BJ (cell line): ENCODE data around the gene PSG5. TPM values are rescaled to one million over a fixed set of nuclear protein-coding genes. Genes with fewer than 3 reads are reported as not detected.
"Not testable (repeated sequence)": the region's sequence is repeated elsewhere in the genome, so short reads cannot be mapped to it uniquely, and the experiment has no call there.

Experiments used
- CTCF ChIA-PET: fragments of 350-600 bp; formaldehyde crosslinking; extraction: SDS; loops from one replicate; lab custom pipeline; 2021; ENCODE audit warnings: antibody characterized with exemption, inconsistent platforms; lab: Yijun Ruan, JAX
- POLR2A ChIA-PET: fragments of 300-600 bp; sonication (Branson Sonifier 250); formaldehyde crosslinking; extraction: SDS; loops from one replicate; lab custom pipeline; 2021; ENCODE audit warnings: antibody characterized with exemption; lab: Charles Lee
- DNase-seq: peaks from one replicate; pipeline ENCODE4 v3.0.0-alpha.2; 2011; ENCODE audit warnings: low read depth
- H3K27me3 ChIP-seq: 2 replicates; pipeline ENCODE4 v1.6.0; 2011; ENCODE audit warnings: low read length; ENCODE audit not compliant: control insufficient read depth, insufficient read depth
- H3K36me3 ChIP-seq: 2 replicates; pipeline ENCODE4 v1.5.1; 2011; ENCODE audit warnings: low read length; ENCODE audit not compliant: control insufficient read depth, insufficient read depth
- H3K4me3 ChIP-seq: 2 replicates; pipeline ENCODE4 v1.5.1; 2011; ENCODE audit warnings: low read depth, mild to moderate bottlenecking, control low read depth, low read length
- polyA minus RNA-seq: library from RNA; depleted of rRNA, polyadenylated mRNA; stranded (reverse); fragments of >200 nt; gene quantifications from 2 replicates; pipeline ENCODE4 v1.2.3, GENCODE V29; 2011; rRNA and poly(A)+ RNA removed
- polyA plus RNA-seq: library from polyadenylated mRNA; depleted of rRNA; stranded (reverse); fragments of >200 nt; gene quantifications from 2 replicates; pipeline ENCODE4 v1.2.3, GENCODE V29; 2011; rRNA removed
- TF ChIP-seq, protein P1 (sequence below): IDR thresholded peaks from 2 replicates; pipeline ENCODE4 v1.5.1; 2011; ENCODE audit warnings: low read depth, mild to moderate bottlenecking, control low read depth, inconsistent platforms, low read length, moderate library complexity; ENCODE audit not compliant: insufficient read depth

Gene PSG5
- polyA plus RNA-seq (674 and 893 TPM in 2 replicates), polyA minus RNA-seq (110 and 164 TPM in 2 replicates)

DNA sequence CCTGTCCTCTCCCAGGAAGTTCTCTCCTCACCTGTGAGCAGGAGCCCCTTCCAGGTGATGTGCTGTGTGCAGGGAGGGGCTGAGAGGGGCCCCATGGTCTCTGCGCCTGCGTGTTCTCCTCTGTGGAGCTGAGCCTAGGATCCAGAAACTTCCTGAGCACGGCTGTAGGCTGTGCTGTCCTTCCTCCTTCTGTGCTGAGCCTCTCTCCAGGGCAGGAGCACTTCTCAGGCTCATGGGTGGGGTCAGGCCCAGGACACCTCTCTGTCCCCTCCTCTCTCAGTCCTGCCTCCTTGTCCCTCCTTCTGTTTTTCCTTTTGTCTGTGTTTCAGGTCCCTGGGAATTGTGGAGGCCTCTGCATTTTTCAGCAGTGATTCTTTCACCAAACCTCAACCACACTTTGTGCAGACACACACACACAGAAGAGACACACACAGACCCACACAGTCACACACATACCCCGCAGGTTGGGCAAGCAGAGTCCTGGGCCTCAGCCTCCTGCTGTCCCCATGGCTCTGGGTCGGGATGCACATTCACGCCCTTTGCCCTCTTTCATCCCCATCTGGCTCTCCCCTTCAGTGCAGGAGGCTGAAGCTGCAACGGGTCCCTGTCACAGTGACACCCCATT lies at the start of gene PSG5:
Gene PSG5, minus strand, starts transcription at position 226 of the 625 bp plus-strand sequence. Its CDS starts 131 bp downstream, at position 95.
- DNase-seq, H3K36me3 ChIP-seq, H3K27me3 ChIP-seq: not testable (repeated sequence)
- H3K4me3 ChIP-seq, result peak within 1 kb of the TSS; percentile 40
- CTCF ChIA-PET, result interaction anchor here (1.3 to 1.4 kb wide), 2 partner anchors 22 to 82 kb away, joined by 3 read pairs; no protein-coding TSS in a partner anchor
- POLR2A ChIA-PET, result interaction anchor here (0.6 kb wide), 1 partner anchor 111 kb away, joined by 3 read pairs; no protein-coding TSS in a partner anchor

DNA sequence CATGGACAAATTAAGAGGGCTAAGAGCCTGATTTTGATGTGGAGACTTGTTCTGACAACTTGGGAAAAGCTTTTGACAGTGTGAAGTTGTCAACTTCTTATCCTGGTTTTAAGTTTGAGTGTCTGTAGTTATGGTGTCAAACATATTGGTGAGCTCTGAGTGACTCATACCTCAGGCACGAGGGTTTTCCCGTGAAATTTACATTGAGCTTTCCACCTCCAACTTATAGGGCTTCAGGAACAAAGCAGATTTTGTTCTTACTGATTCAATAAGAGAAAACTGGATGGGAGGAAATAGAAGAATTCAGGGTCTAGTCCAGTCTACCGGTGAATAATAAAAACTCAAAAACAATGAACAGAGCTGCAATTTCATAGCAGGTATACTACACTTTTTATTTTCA lies 49.4 kb upstream of the PSG5 start:
- CTCF ChIA-PET, POLR2A ChIA-PET, DNase-seq, H3K4me3 ChIP-seq, H3K36me3 ChIP-seq, H3K27me3 ChIP-seq: not testable (repeated sequence)

DNA sequence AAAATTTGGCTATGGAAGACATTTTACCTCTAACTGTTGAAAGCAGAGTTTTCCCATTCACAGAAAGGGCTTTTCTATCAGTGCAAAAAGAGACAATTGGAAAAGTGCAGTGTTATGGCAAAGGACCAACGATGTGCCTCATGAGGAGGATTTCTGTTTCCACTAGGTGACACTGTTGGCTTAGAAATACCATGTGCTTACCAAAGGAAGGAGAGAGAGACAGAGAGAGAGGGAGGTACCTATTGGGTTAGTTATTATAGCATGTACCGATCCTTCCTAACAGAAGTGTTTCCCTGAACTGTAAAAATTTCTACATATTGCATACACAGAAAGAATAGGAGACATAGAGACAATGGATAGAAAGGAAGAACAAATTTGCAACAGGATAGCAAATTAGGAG lies 43.0 kb upstream of the PSG5 start:
- TF ChIP-seq, protein P1, sequence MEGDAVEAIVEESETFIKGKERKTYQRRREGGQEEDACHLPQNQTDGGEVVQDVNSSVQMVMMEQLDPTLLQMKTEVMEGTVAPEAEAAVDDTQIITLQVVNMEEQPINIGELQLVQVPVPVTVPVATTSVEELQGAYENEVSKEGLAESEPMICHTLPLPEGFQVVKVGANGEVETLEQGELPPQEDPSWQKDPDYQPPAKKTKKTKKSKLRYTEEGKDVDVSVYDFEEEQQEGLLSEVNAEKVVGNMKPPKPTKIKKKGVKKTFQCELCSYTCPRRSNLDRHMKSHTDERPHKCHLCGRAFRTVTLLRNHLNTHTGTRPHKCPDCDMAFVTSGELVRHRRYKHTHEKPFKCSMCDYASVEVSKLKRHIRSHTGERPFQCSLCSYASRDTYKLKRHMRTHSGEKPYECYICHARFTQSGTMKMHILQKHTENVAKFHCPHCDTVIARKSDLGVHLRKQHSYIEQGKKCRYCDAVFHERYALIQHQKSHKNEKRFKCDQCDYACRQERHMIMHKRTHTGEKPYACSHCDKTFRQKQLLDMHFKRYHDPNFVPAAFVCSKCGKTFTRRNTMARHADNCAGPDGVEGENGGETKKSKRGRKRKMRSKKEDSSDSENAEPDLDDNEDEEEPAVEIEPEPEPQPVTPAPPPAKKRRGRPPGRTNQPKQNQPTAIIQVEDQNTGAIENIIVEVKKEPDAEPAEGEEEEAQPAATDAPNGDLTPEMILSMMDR, result peak; percentile 31; the same call in 1 of the 2 replicates
- DNase-seq, result no peak
- H3K4me3 ChIP-seq, result no peak overlapping the region
- CTCF ChIA-PET, result no interaction called here
- no peaks in the 10 kb centered on the region for H3K36me3 ChIP-seq
- no peaks in the 10 kb centered on the region for H3K27me3 ChIP-seq
- POLR2A ChIA-PET, result no interaction called here

DNA sequence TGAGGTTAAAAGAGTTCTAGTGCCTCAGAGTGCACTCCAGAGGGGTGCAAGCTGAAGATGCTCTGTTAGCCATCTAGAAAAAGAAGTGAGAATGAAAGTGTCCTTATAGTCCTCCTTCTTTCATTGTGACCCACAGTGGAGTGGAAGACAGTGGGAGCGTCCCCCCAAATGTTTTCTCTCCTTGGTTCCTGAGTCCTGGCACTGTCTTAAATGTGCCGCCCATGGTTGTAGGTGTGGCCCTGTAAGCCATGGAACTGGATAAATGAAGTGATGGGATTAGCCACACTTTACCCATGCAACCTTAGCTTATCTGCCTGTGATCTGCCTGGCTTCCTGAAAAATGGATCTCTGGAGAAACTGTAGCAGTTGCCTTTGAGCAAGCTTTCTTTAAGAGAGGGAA lies 42.4 kb upstream of the PSG5 start:
- CTCF ChIA-PET, H3K36me3 ChIP-seq, POLR2A ChIA-PET, H3K27me3 ChIP-seq, H3K4me3 ChIP-seq, DNase-seq: not testable (repeated sequence)

DNA sequence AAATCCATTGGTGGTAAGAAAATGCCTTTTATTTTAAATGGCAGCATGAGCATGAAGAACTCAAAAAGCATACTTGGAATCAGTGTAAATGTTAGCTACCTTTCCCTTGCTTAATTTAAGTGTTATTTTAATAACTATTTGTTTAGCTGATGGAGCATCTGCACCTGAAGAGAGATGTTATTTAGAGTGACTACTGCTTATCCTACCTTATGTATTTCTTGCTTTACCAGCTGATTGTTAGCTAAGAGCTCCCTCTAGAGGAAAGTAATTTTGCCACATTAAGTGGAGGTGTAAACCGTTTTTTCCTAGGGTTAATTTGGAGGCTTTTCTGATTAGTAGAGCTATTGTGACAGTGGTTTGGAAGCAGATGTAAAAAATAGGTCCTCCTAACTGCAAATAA lies 40.6 kb upstream of the PSG5 start:
- H3K36me3 ChIP-seq, H3K27me3 ChIP-seq, CTCF ChIA-PET, DNase-seq, H3K4me3 ChIP-seq, POLR2A ChIA-PET: not testable (repeated sequence)

DNA sequence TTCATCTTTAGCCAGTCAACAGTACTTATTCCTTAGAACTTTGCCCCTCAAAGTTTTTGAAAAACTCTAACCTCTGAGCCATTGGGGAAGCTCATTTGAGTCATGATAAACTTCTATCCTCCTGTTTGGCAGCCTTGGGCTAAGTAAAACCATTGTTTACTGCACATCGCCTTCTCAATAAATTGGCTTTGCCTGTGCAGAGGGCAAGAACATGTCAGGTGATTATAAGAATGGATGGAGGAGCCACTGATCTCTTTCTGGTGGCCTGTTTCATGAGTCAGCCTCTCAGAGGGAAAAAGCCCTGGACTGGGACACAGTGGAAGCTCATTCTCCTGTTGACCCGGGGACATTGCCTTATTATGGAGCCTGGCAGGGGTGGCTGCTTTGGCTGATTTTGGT lies 38.5 kb upstream of the PSG5 start:
- H3K27me3 ChIP-seq, result no peaks in the 10 kb centered on the region
- H3K36me3 ChIP-seq, result no peaks in the 10 kb centered on the region
- DNase-seq, result no peak
- CTCF ChIA-PET, result interaction anchor here (0.7 to 1.0 kb wide), 3 partner anchors 13 to 121 kb away, joined by 3 to 4 read pairs (median 3); no protein-coding TSS in a partner anchor
- TF ChIP-seq, protein P1, result no peak
- no peak overlapping the region for H3K4me3 ChIP-seq
- POLR2A ChIA-PET, result no interaction called here

DNA sequence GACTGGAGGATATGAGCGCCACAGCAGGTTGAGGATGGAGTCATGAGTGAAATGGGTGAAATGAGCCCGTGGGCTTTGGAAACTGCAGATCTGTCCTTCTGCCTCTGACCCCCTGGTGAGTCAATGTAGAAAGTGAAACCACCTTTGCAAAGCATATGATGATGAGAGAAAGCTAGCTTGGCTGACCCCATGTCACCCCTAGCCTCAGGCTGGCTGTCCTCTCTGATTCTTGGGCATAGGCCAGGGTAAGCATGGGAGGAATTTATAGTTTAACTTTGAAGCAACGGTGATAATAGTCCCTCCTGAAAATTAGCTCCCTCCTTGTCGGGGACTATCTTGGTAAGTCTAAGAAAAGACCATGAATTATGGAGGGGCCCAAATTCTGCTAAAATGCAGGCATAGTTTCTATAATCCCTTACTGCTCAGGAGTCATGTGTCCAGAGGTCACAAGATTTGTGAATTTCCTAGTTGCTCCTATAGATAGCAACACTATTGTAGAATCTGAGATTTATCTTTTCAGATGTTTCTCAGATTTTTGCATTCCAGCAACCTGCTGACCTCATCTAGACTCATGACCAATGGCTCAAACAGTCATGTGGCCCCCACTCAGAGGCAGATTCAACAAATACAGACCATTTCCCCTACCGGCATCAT lies 38.0 kb upstream of the PSG5 start:
- H3K27me3 ChIP-seq, H3K36me3 ChIP-seq, POLR2A ChIA-PET, H3K4me3 ChIP-seq: not testable (repeated sequence)
- CTCF ChIA-PET, result interaction anchor here (0.7 to 1.0 kb wide), 3 partner anchors 12 to 120 kb away, joined by 3 to 4 read pairs (median 3); no protein-coding TSS in a partner anchor
- peak; percentile 22 for DNase-seq

DNA sequence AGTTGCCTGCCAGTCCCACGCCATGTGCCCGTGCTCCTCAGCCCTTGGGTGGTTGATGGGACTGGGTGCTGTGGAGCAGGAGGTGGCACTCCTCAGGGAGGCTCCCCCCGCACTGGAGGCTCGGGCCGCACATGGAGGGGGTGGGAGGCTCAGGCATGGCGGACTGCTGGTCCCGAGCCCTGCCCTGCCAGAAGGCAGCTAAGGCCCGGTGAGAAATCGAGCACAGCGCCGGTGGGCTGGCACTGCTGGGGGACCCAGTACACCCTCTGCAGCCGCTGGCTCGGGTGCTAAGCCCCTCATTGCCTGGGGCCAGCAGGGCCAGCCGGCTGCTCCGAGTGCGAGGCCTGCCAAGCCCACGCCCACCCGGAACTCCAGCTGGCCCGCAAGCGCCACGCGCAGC lies 35.6 kb upstream of the PSG5 start:
- H3K4me3 ChIP-seq, DNase-seq, H3K27me3 ChIP-seq, H3K36me3 ChIP-seq, POLR2A ChIA-PET, CTCF ChIA-PET: not testable (repeated sequence)

DNA sequence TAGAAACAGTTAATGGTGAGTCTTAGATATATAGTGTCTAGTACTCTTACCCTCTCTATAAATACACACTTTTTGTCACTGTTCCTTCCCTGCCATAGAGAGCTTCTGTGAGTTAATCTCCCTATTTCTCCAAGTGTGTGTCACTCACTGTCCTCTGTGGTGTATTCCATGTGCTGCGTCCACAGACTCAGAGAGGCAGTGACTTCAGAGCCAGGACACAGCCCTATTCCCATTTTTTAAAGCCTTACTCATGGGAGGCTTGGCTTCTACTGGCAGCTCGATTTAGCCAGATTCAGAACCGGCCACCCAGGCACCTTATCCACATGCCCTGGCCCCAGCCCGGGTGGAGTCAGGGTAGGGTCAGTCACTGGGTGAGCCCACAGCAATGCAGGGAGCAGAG lies 32.8 kb upstream of the PSG5 start:
- CTCF ChIA-PET, DNase-seq: not testable (repeated sequence)

DNA sequence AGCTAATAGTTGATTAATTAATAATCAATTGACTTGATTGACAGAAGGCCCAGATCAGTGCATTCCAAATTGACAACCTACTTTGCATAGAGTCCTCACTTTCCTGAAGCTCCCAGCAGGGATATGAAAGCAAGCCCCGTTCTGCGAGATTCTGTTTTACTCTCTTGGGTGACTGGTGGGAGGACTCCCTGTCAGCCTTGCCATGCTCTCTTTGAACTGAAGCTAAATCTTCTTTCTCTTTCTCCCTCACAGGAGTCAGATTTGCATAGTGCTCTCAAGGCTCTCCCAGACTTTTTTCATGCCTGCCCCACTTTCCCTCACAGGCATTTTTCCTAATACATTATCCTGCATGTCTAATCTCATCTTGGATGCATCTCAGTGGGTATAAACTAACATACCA lies 29.5 kb upstream of the PSG5 start:
- H3K36me3 ChIP-seq, H3K4me3 ChIP-seq, DNase-seq, POLR2A ChIA-PET, H3K27me3 ChIP-seq: not testable (repeated sequence)
- CTCF ChIA-PET, result interaction anchor here (0.8 kb wide), 1 partner anchor 111 kb away, joined by 3 read pairs; no protein-coding TSS in a partner anchor

More for the DNA sequence above, 32.8 kb upstream of the PSG5 start:
- POLR2A ChIA-PET, H3K27me3 ChIP-seq, H3K4me3 ChIP-seq, H3K36me3 ChIP-seq: not testable (repeated sequence)
